Keratinocyte (primary cell): ENCODE results near the gene ANKRD10. TPM values are rescaled to one million over a fixed set of nuclear protein-coding genes. Genes with fewer than 3 reads are reported as not detected.

Source experiments
- DNase-seq: peaks from one replicate; pipeline ENCODE4 v3.0.0-alpha.2; 2011; ENCODE audit warnings: low read depth, missing footprints, low spot score
- FAIRE-seq: peaks from 2 replicates; lab custom pipeline; 2011; peaks lifted over from hg19 to GRCh38; lab: Jason Lieb, UNC
- H2AFZ ChIP-seq: 2 replicates; pipeline ENCODE4 v1.6.0; 2012; ENCODE audit warnings: low read length, control low read depth, inconsistent platforms; ENCODE audit not compliant: control insufficient read depth
- H3K27ac ChIP-seq: 2 replicates; pipeline ENCODE4 v1.5.1; 2011; ENCODE audit warnings: low read length; ENCODE audit not compliant: control insufficient read depth, insufficient read depth
- H3K27me3 ChIP-seq: 3 replicates; pipeline ENCODE4 v1.6.0; 2011; ENCODE audit warnings: low read length; ENCODE audit not compliant: control insufficient read depth, insufficient read depth; ENCODE audit errors: extremely low read depth
- H3K36me3 ChIP-seq, 2 experiments: 2 replicates in 1 of 2; 3 replicates in 1 of 2; pipeline ENCODE4 v1.5.1; 2011; ENCODE audit warnings: low read length in 2 of 2, mild to moderate bottlenecking in 1 of 2; ENCODE audit not compliant: control insufficient read depth in 2 of 2, insufficient read depth in 2 of 2; ENCODE audit errors: extremely low read depth in 1 of 2
- H3K4me1 ChIP-seq: 3 replicates; pipeline ENCODE4 v1.5.1; 2011; ENCODE audit warnings: low read length; ENCODE audit not compliant: control insufficient read depth, insufficient read depth; ENCODE audit errors: extremely low read depth
- H3K4me2 ChIP-seq: 3 replicates; pipeline ENCODE4 v1.6.0; 2011; ENCODE audit warnings: low read depth, low read length; ENCODE audit not compliant: control insufficient read depth, insufficient read depth; ENCODE audit errors: extremely low read depth
- H3K4me3 ChIP-seq, 3 experiments: fragments of 200-600 bp in 1 of 3; sonication (generic) in 1 of 3; 2 replicates in 2 of 3; 3 replicates in 1 of 3; pipeline ENCODE4 v1.5.1; 2011 to 2016; ENCODE audit warnings: low read length in 3 of 3, mild to moderate bottlenecking in 3 of 3, control low read depth in 2 of 3, inconsistent platforms in 1 of 3, low read depth in 1 of 3, mixed read lengths in 1 of 3, mixed run types in 1 of 3, moderate library complexity in 1 of 3; ENCODE audit not compliant: control insufficient read depth in 2 of 3, insufficient read depth in 2 of 3; ENCODE audit errors: extremely low read depth in 1 of 3
- H3K79me2 ChIP-seq: 2 replicates; pipeline ENCODE4 v1.6.0; 2012; ENCODE audit warnings: low read length; ENCODE audit not compliant: control insufficient read depth, insufficient read depth
- H3K9ac ChIP-seq: 3 replicates; pipeline ENCODE4 v1.6.0; 2011; ENCODE audit warnings: low read length; ENCODE audit not compliant: control insufficient read depth, insufficient read depth; ENCODE audit errors: extremely low read depth
- H3K9me1 ChIP-seq: 3 replicates; pipeline ENCODE4 v1.6.0; 2011; ENCODE audit warnings: low read length; ENCODE audit not compliant: control insufficient read depth, insufficient read depth; ENCODE audit errors: extremely low read depth
- H3K9me3 ChIP-seq: 2 replicates; pipeline ENCODE4 v1.5.1; 2012; ENCODE audit warnings: low read depth, low read length; ENCODE audit not compliant: control insufficient read depth
- H4K20me1 ChIP-seq: 3 replicates; pipeline ENCODE4 v1.6.0; 2011; ENCODE audit warnings: low read length; ENCODE audit not compliant: control insufficient read depth, insufficient read depth; ENCODE audit errors: extremely low read depth
- CTCF ChIP-seq, 3 experiments: IDR thresholded peaks in 1 of 3; conservative IDR thresholded peaks in 1 of 3; optimal IDR thresholded peaks in 1 of 3; 2 replicates in 2 of 3; 3 replicates in 1 of 3; pipeline versions ENCODE3 to v1.5.1; 2011; ENCODE audit warnings: low read length in 3 of 3, mild to moderate bottlenecking in 3 of 3, moderate library complexity in 2 of 3, control low read depth in 1 of 3, inconsistent platforms in 1 of 3; ENCODE audit not compliant: insufficient read depth in 2 of 3; ENCODE audit errors: extremely low read depth in 1 of 3
- EZH2 ChIP-seq: IDR thresholded peaks from one replicate; pipeline ENCODE4 v1.6.1; 2012; ENCODE audit warnings: inconsistent platforms, mild to moderate bottlenecking, low read length, moderate library complexity
- dilution Hi-C: fragments of 300-500 bp; cut with MboI; formaldehyde crosslinking; loops from one replicate; pipeline ENCODE4 v1.7.0; 2020; ENCODE audit warnings: low sequenced_read_pairs; ENCODE audit not compliant: extremely low pct_ligation_motif_present
- polyA plus RNA-seq, 5 experiments: library from polyadenylated mRNA; depleted of rRNA in 3 of 5; stranded (reverse) in 3 of 5; stranded (forward) in 1 of 5; unstranded in 1 of 5; fragments of >200 nt; gene quantifications; 1 replicate in 1 of 5; 2 replicates in 3 of 5; 3 replicates in 1 of 5; pipeline versions ENCODE4 v1.2.1 to v1.2.3, GENCODE V29; 2011 to 2012; ENCODE audit warnings: missing spikeins in 2 of 5, low read depth in 1 of 5, low replicate concordance in 1 of 5

Gene ANKRD10
- polyA plus RNA-seq, 1 donor (not counting 4 experiments of a cell fraction or from before 2014, with no cell fraction given) = 58.1 TPM

GRCh38 chr13:110830800-110831371 is 84.0 kb downstream of the ANKRD10 start:
- Histone ChIP-seq H3K9ac (no peak overlapping the region), H4K20me1 (no peaks in the 10 kb centered on the region), H3K79me2 (no peaks in the 10 kb centered on the region), H3K27ac (no peak overlapping the region), H3K9me3 (no peaks in the 10 kb centered on the region), H2AFZ (no peak overlapping the region), H3K4me1 (no peaks in the 10 kb centered on the region), H3K4me3 (no peak overlapping the region), H3K36me3 (no peaks in the 10 kb centered on the region), H3K4me2 (no peak overlapping the region), H3K9me1 (no peaks in the 10 kb centered on the region), H3K27me3 (peaks cover 19% of the 10 kb centered on the region)
- TF ChIP-seq EZH2 (no peak), CTCF (optimal IDR thresholded peaks at IDR 0.05 in 1 of 3, IDR thresholded peaks at IDR 0.05 in 1 of 3, conservative IDR thresholded peaks at IDR 0.05 in 1 of 3; ENCODE audit: extremely low read depth in 1 of 3, insufficient read depth in 2 of 3, low read length in 3 of 3) (no peak)
- DNase-seq (no peak), FAIRE-seq (no peak)
- dilution Hi-C loops = no loop called here

GRCh38 chr13:110830331-110830730 is 84.5 kb downstream of the ANKRD10 start:
- Histone ChIP-seq H3K27me3 (peaks cover 23% of the 10 kb centered on the region), H3K4me2 (no peak overlapping the region), H3K79me2 (no peaks in the 10 kb centered on the region), H4K20me1 (no peaks in the 10 kb centered on the region), H3K9ac (no peak overlapping the region), H3K4me3 (no peak overlapping the region), H3K27ac (no peak overlapping the region), H2AFZ (no peak overlapping the region), H3K9me1 (no peaks in the 10 kb centered on the region), H3K36me3 (no peaks in the 10 kb centered on the region), H3K9me3 (no peaks in the 10 kb centered on the region), H3K4me1 (no peaks in the 10 kb centered on the region)
- TF ChIP-seq EZH2 (no peak), CTCF (optimal IDR thresholded peaks at IDR 0.05 in 1 of 3, IDR thresholded peaks at IDR 0.05 in 1 of 3, conservative IDR thresholded peaks at IDR 0.05 in 1 of 3; ENCODE audit: extremely low read depth in 1 of 3, insufficient read depth in 2 of 3, low read length in 3 of 3) (no peak)
- no peak for FAIRE-seq
- DNase-seq = no peak
- dilution Hi-C loops = no loop called here
